Stimulated activated CD8-positive, alpha-beta memory T cell treated with anti-CD3 and anti-CD28 coated beads, Interleukin-4, amount 100 ng/mL, for 1 hour (primary cell): ENCODE results near the gene GRM7.

Experiments used
- DNase-seq, 2 donors: peaks; one replicate each; pipeline ENCODE4 v3.0.0-alpha.2; 2020; ENCODE audit warnings: low read depth in 2 of 2, low spot score in 1 of 2

GRM7 gene

GRCh38 chr3:7144697-7145308 lies 283.9 kb downstream of the GRM7 start:
- no peak for DNase-seq

- no peak for DNase-seq
Measured at GRCh38 chr3:7146529-7146928, 285.6 kb downstream of the GRM7 start.

GRCh38 chr3:7158516-7158915 lies 297.6 kb downstream of the GRM7 start:
- DNase-seq: no peak

GRCh38 chr3:7160689-7161088 lies 299.8 kb downstream of the GRM7 start:
- DNase-seq: no peak

- no peak for DNase-seq
Measured at GRCh38 chr3:7166460-7166859, 305.5 kb downstream of the GRM7 start.

GRCh38 chr3:7171493-7171892 lies 310.6 kb downstream of the GRM7 start:
- DNase-seq: no peak

- DNase-seq: no peak
Measured at GRCh38 chr3:7172996-7173395, 312.1 kb downstream of the GRM7 start.

GRCh38 chr3:7188551-7188950 lies 327.6 kb downstream of the GRM7 start:
- no peak for DNase-seq

- DNase-seq: no peak
Measured at GRCh38 chr3:7190095-7190494, 329.2 kb downstream of the GRM7 start.

- no peak for DNase-seq
Measured at GRCh38 chr3:7193269-7193668, 332.4 kb downstream of the GRM7 start.

GRCh38 chr3:7194071-7194835 lies 333.3 kb downstream of the GRM7 start:
- no peak for DNase-seq

GRCh38 chr3:7195934-7196333 lies 335.0 kb downstream of the GRM7 start:
- DNase-seq: no peak

- DNase-seq: no peak
Measured at GRCh38 chr3:7201784-7202183, 340.9 kb downstream of the GRM7 start.

GRCh38 chr3:7203969-7204847 lies 343.3 kb downstream of the GRM7 start:
- no peak for DNase-seq

- no peak for DNase-seq
Measured at GRCh38 chr3:7204848-7205156, 343.9 kb downstream of the GRM7 start.

- DNase-seq: no peak
Measured at GRCh38 chr3:7205535-7205934, 344.6 kb downstream of the GRM7 start.

- DNase-seq: no peak
Measured at GRCh38 chr3:7205962-7206361, 345.0 kb downstream of the GRM7 start.

GRCh38 chr3:7207125-7207524 lies 346.2 kb downstream of the GRM7 start:
- no peak for DNase-seq

- DNase-seq: no peak
Measured at GRCh38 chr3:7207928-7208327, 347.0 kb downstream of the GRM7 start.

- DNase-seq: no peak
Measured at GRCh38 chr3:7209098-7209497, 348.2 kb downstream of the GRM7 start.

GRCh38 chr3:7211740-7212139 lies 350.8 kb downstream of the GRM7 start:
- DNase-seq: no peak

GRCh38 chr3:7215706-7216105 lies 354.8 kb downstream of the GRM7 start:
- DNase-seq: no peak
